Thymus (tissue), 11 donors: ENCODE results near the gene ATRAID. TPM values are rescaled to one million over a fixed set of nuclear protein-coding genes. Genes with fewer than 3 reads are reported as not detected.

Source experiments
- DNase-seq, 9 donors: peaks; one replicate each; pipeline ENCODE4 v3.0.0-alpha.2; 2013; ENCODE audit warnings: low spot score in 9 of 9, low read depth in 6 of 9, missing footprints in 1 of 9
- H3K27ac ChIP-seq, 2 donors: one replicate each; pipeline ENCODE4 v1.5.1; 2013; ENCODE audit warnings: control low read depth in 1 of 2, low read depth in 1 of 2, low read length in 1 of 2, mild to moderate bottlenecking in 1 of 2, moderate library complexity in 1 of 2
- H3K27me3 ChIP-seq, 2 donors: one replicate each; pipeline ENCODE4 v1.5.1; 2013; ENCODE audit warnings: low read length in 1 of 2; ENCODE audit not compliant: control insufficient read depth in 2 of 2, insufficient read depth in 1 of 2
- H3K36me3 ChIP-seq, 2 donors: one replicate each; pipeline ENCODE4 v1.5.1; 2013; ENCODE audit warnings: low read length in 1 of 2, mild to moderate bottlenecking in 1 of 2, moderate library complexity in 1 of 2; ENCODE audit not compliant: control insufficient read depth in 2 of 2, insufficient read depth in 2 of 2
- H3K4me1 ChIP-seq, 2 donors: one replicate each; pipeline ENCODE4 v1.5.1; 2013; ENCODE audit warnings: low read length in 2 of 2; ENCODE audit not compliant: control insufficient read depth in 2 of 2, insufficient read depth in 2 of 2
- H3K4me3 ChIP-seq, 2 donors: one replicate each; pipeline ENCODE4 v1.5.1; 2013; ENCODE audit warnings: low read length in 2 of 2, control low read depth in 1 of 2, mild to moderate bottlenecking in 1 of 2
- H3K9me3 ChIP-seq, 2 donors: one replicate each; pipeline ENCODE4 v1.5.1; 2013; ENCODE audit warnings: low read length in 1 of 2, mild to moderate bottlenecking in 1 of 2; ENCODE audit not compliant: control insufficient read depth in 2 of 2, insufficient read depth in 1 of 2
- WGBS: extraction: QIAGEN DNeasy Blood & Tissue Kit; methylation state at CpG from one replicate; pipeline ENCODE4 v1.1.7; 2013; 5-methylcytosine and 5-hydroxymethylcytosine counted together
- polyA plus RNA-seq: library from polyadenylated mRNA; stranded (reverse); fragments of 200-250 nt; gene quantifications from one replicate; pipeline ENCODE4 v1.2.3, GENCODE V29; 2013
- total RNA-seq: library from RNA; stranded (reverse); fragments of 120-200 nt; gene quantifications from one replicate; pipeline ENCODE4 v1.2.4, GENCODE V29; 2013
- donor health status: healthy.

The ATRAID gene
- total and polyA plus RNA-seq, 2 donors, result 109 to 125 TPM

- Histone ChIP-seq H3K4me1 (no peaks in the 10 kb centered on the region), H3K9me3 (no peaks in the 10 kb centered on the region), H3K27ac (no peak overlapping the region), H3K36me3 (peaks cover 57 to 59% of the 10 kb centered on the region in 2 donors), H3K27me3 (no peaks in the 10 kb centered on the region), H3K4me3 (no peak overlapping the region)
- DNase-seq, result no peak
- WGBS, result 95% methylated on average over 2 of the region's 2 CpGs
Measured at GRCh38 chr2:27202854-27203253, 9.0 kb upstream of the ATRAID start.

- Histone ChIP-seq H3K27ac (no peak overlapping the region), H3K27me3 (no peaks in the 10 kb centered on the region), H3K36me3 (peaks cover 64 to 66% of the 10 kb centered on the region in 2 donors), H3K9me3 (no peaks in the 10 kb centered on the region), H3K4me1 (no peaks in the 10 kb centered on the region), H3K4me3 (no peak overlapping the region)
- 98% methylated on average over 9 of the region's 9 CpGs for WGBS
- no peak for DNase-seq
Measured at GRCh38 chr2:27203741-27204140, 8.1 kb upstream of the ATRAID start.

GRCh38 chr2:27204566-27204965, 7.3 kb upstream of the ATRAID start:
- Histone ChIP-seq H3K36me3 (peaks cover 64 to 70% of the 10 kb centered on the region in 2 donors), H3K9me3 (no peaks in the 10 kb centered on the region), H3K27ac (no peak overlapping the region), H3K4me3 (no peak overlapping the region), H3K4me1 (peaks cover 0 to under 1% of the 10 kb centered on the region in 2 donors), H3K27me3 (no peaks in the 10 kb centered on the region)
- DNase-seq, result no peak
- 99% methylated on average over 8 of the region's 8 CpGs for WGBS

GRCh38 chr2:27205206-27205605, 6.6 kb upstream of the ATRAID start:
- no peak overlapping the region for H3K27ac ChIP-seq
- H3K36me3 ChIP-seq, result peaks cover 61 to 73% of the 10 kb centered on the region in 2 donors
- H3K9me3 ChIP-seq, result no peaks in the 10 kb centered on the region
- 92% methylated on average over 8 of the region's 8 CpGs for WGBS
- H3K4me1 ChIP-seq, result peaks cover 0 to 7% of the 10 kb centered on the region in 2 donors
- no peak overlapping the region for H3K4me3 ChIP-seq
- no peak for DNase-seq
- no peaks in the 10 kb centered on the region for H3K27me3 ChIP-seq

GRCh38 chr2:27206346-27206745, 5.5 kb upstream of the ATRAID start:
- H3K9me3 ChIP-seq, result no peaks in the 10 kb centered on the region
- no peaks in the 10 kb centered on the region for H3K27me3 ChIP-seq
- no peak overlapping the region for H3K27ac ChIP-seq
- no peak for DNase-seq
- H3K36me3 ChIP-seq, result peaks cover 51 to 70% of the 10 kb centered on the region in 2 donors
- WGBS, result 98% methylated on average over 6 of the region's 6 CpGs
- peaks cover 0 to 12% of the 10 kb centered on the region in 2 donors for H3K4me1 ChIP-seq
- H3K4me3 ChIP-seq, result no peak overlapping the region

GRCh38 chr2:27208486-27209050, 3.3 kb upstream of the ATRAID start:
- H3K4me1 ChIP-seq, result peaks cover 6 to 21% of the 10 kb centered on the region in 2 donors
- WGBS, result 99% methylated on average over 4 of the region's 4 CpGs
- no peak overlapping the region for H3K27ac ChIP-seq
- DNase-seq, result no peak
- no peak overlapping the region for H3K4me3 ChIP-seq
- H3K36me3 ChIP-seq, result peaks cover 42 to 57% of the 10 kb centered on the region in 2 donors
- H3K27me3 ChIP-seq, result no peaks in the 10 kb centered on the region
- no peaks in the 10 kb centered on the region for H3K9me3 ChIP-seq

- H3K4me1 ChIP-seq, result peaks cover 6 to 23% of the 10 kb centered on the region in 2 donors
- H3K27ac ChIP-seq, result no peak overlapping the region
- no peaks in the 10 kb centered on the region for H3K27me3 ChIP-seq
- H3K36me3 ChIP-seq, result peaks cover 29 to 50% of the 10 kb centered on the region in 2 donors
- no peaks in the 10 kb centered on the region for H3K9me3 ChIP-seq
- WGBS, result 87% methylated on average over 6 of the region's 6 CpGs
- DNase-seq, result no peak
- no peak overlapping the region for H3K4me3 ChIP-seq
Measured at GRCh38 chr2:27209621-27210401, 2.0 kb upstream of the ATRAID start.

GRCh38 chr2:27211241-27211942, 449 bp upstream of the ATRAID start:
- 4% methylated on average over 48 of the region's 48 CpGs for WGBS
- peak in 2 of 9 donors; percentile 7 to 30 for DNase-seq
- peaks cover 17 to 46% of the 10 kb centered on the region in 2 donors for H3K36me3 ChIP-seq

More at GRCh38 chr2:27211241-27211942, 449 bp upstream of the ATRAID start:
- H3K4me3 ChIP-seq, result peak overlapping the region; percentile 68 to 94
- peaks cover 6 to 23% of the 10 kb centered on the region in 2 donors for H3K4me1 ChIP-seq
- H3K27ac ChIP-seq, result peak overlapping the region in 1 of 2 donors; percentile 77
- no peaks in the 10 kb centered on the region for H3K9me3 ChIP-seq
- H3K27me3 ChIP-seq, result no peaks in the 10 kb centered on the region
